K562 (cell line): Measurements from ENCODE around the gene ASIP. TPM values are rescaled to one million over a fixed set of nuclear protein-coding genes. Genes with fewer than 3 reads are reported as not detected.
A peak's percentile ranks its signal among the peaks of the same experiment; 100 is the strongest.

ENCODE experiments used
- ATAC-seq: fragments of 200-7000 bp; cut with Tn5 transposase; 3 replicates; pipeline ENCODE4 v1.9.1; 2020; ENCODE audit warnings: moderate library complexity
- BruUV-seq: library from RNA; stranded (reverse); fragments of 400-500 nt; replicated peaks from 2 replicates; lab custom pipeline; 2021; lab: Mats Ljungman, UMichigan
- CTCF ChIA-PET: fragments of 300-600 bp; formaldehyde crosslinking; extraction: SDS; loops from one replicate; lab custom pipeline; 2021; ENCODE audit warnings: low intra/inter-chr PET ratio; lab: Yijun Ruan, JAX
- POLR2A ChIA-PET: fragments of 300-600, 350-650 bp; sonication (Branson Sonifier 250); formaldehyde crosslinking; extraction: SDS; loops from one replicate; lab custom pipeline; 2021; ENCODE audit warnings: antibody characterized with exemption, inconsistent platforms; lab: Yijun Ruan, JAX
- DNase-seq, 4 experiments: peaks; one replicate each; pipeline versions ENCODE4 v3.0.0 to v3.0.0-alpha.2; 2011 to 2018; ENCODE audit warnings: low spot score in 3 of 4, mixed read lengths in 3 of 4; ENCODE audit errors: extremely low read depth in 1 of 4
- FAIRE-seq: peaks from 2 replicates; lab custom pipeline; 2011; peaks lifted over from hg19 to GRCh38; lab: Jason Lieb, UNC
- H2AFZ ChIP-seq: 2 replicates; pipeline ENCODE4 v1.6.0; 2011; ENCODE audit warnings: low read depth, low read length, control low read depth, inconsistent platforms
- H3K27ac ChIP-seq: fragments of 200-600 bp; 3 replicates; pipeline ENCODE4 v1.8.0; 2011; ENCODE audit warnings: low read depth, mild to moderate bottlenecking, control low read depth, inconsistent platforms, low read length, moderate library complexity, mixed read lengths; ENCODE audit errors: extremely low read depth
- H3K27me3 ChIP-seq, 2 experiments: fragments of 300-600 bp in 1 of 2; 2 replicates in 1 of 2; 3 replicates in 1 of 2; pipeline versions ENCODE4 v1.6.0 to v1.8.0; 2011; ENCODE audit warnings: inconsistent platforms in 2 of 2, low read length in 2 of 2, mild to moderate bottlenecking in 1 of 2, mixed read lengths in 1 of 2, moderate library complexity in 1 of 2; ENCODE audit not compliant: control insufficient read depth in 2 of 2, insufficient read depth in 2 of 2
- H3K36me3 ChIP-seq: fragments of 300-600 bp; 3 replicates; pipeline ENCODE4 v1.8.0; 2011; ENCODE audit warnings: mild to moderate bottlenecking, low read length, inconsistent platforms; ENCODE audit not compliant: control insufficient read depth, insufficient read depth
- H3K4me1 ChIP-seq, 2 experiments: fragments of 200-600 bp in 1 of 2; replicated peaks in 1 of 2; 2 replicates in 1 of 2; 3 replicates in 1 of 2; pipeline versions ENCODE4 v1.5.1 to v1.8.0; 2011; ENCODE audit warnings: inconsistent platforms in 2 of 2, low read length in 2 of 2, mild to moderate bottlenecking in 1 of 2, mixed read lengths in 1 of 2, moderate library complexity in 1 of 2; ENCODE audit not compliant: control insufficient read depth in 2 of 2, insufficient read depth in 2 of 2
- H3K4me2 ChIP-seq: 2 replicates; pipeline ENCODE4 v1.6.1; 2011; ENCODE audit warnings: low read length, control low read depth, inconsistent platforms, mixed read lengths; ENCODE audit not compliant: insufficient read depth
- H3K4me3 ChIP-seq: fragments of 200-600 bp; sonication (generic), shearing (Covaris generic); 2 replicates; pipeline ENCODE4 v1.5.1; 2016; ENCODE audit warnings: control low read depth, inconsistent platforms
- H3K79me2 ChIP-seq: fragments of 200-600 bp; 3 replicates; pipeline ENCODE4 v1.8.0; 2011; ENCODE audit warnings: low read length, inconsistent platforms; ENCODE audit not compliant: control insufficient read depth, insufficient read depth
- H3K9ac ChIP-seq, 2 experiments: 2 replicates each; pipeline versions ENCODE4 v1.6.0 to v1.6.1; 2011; ENCODE audit warnings: low read depth in 2 of 2, low read length in 2 of 2, control low read depth in 1 of 2, inconsistent platforms in 1 of 2, mild to moderate bottlenecking in 1 of 2, mixed read lengths in 1 of 2; ENCODE audit not compliant: insufficient read depth in 1 of 2
- H3K9me1 ChIP-seq: one replicate; pipeline ENCODE4 v1.6.0; 2011; ENCODE audit warnings: inconsistent platforms, mild to moderate bottlenecking, low read length, moderate library complexity; ENCODE audit not compliant: control insufficient read depth, insufficient read depth
- H3K9me3 ChIP-seq: replicated peaks from 2 replicates; pipeline ENCODE4 v1.5.1; 2011; ENCODE audit warnings: low read depth, low read length, inconsistent platforms; ENCODE audit not compliant: control insufficient read depth, insufficient read depth
- H4K20me1 ChIP-seq: replicated peaks from 2 replicates; pipeline ENCODE4 v1.6.1; 2011; ENCODE audit warnings: low read length, inconsistent platforms, mixed read lengths; ENCODE audit not compliant: control insufficient read depth, insufficient read depth
- BCOR ChIP-seq: fragments of 450-650 bp; IDR thresholded peaks from 2 replicates; pipeline ENCODE4 v1.6.1; 2016
- HNRNPH1 ChIP-seq: fragments of 200-400 bp; formaldehyde crosslinking; optimal IDR thresholded peaks from 2 replicates; pipeline ENCODE3; 2017; ENCODE audit warnings: low read depth, mild to moderate bottlenecking, low read length, moderate library complexity
- POLR2G ChIP-seq: fragments of 200-400 bp; formaldehyde crosslinking; IDR thresholded peaks from 2 replicates; pipeline ENCODE4 v1.6.1; 2017; ENCODE audit warnings: low read depth, mild to moderate bottlenecking, antibody characterized with exemption, low read length, moderate library complexity
- RBM25 ChIP-seq: fragments of 200-400 bp; formaldehyde crosslinking; IDR thresholded peaks from 2 replicates; pipeline ENCODE4 v1.6.1; 2018; ENCODE audit warnings: low read length, low read depth, moderate library complexity; ENCODE audit not compliant: severe bottlenecking
- ZFP36 ChIP-seq: fragments of 150-350 bp; IDR thresholded peaks from 2 replicates; pipeline ENCODE4 v1.6.1; 2018; ENCODE audit warnings: low read length, low read depth; ENCODE audit not compliant: partially characterized antibody
- ZNF311 ChIP-seq: fragments of 250-450 bp; sonication (Bioruptor Pico); IDR thresholded peaks from 2 replicates; pipeline ENCODE4 v1.4.0; 2020; ENCODE audit warnings: mild to moderate bottlenecking, moderate library complexity
- WGBS: fragments of 100-300 bp; shearing (Covaris generic); methylation state at CpG from one replicate; pipeline ENCODE4 v1.1.6; 2016; ENCODE audit warnings: low coverage, mixed read lengths; ENCODE audit not compliant: insufficient coverage; ENCODE audit errors: missing lambda C conversion rate; 5-methylcytosine and 5-hydroxymethylcytosine counted together
- in situ Hi-C: fragments of 300-500 bp; cut with MboI; formaldehyde crosslinking; loops from 4 replicates; pipeline ENCODE4 v1.15.0; 2018; ENCODE audit warnings: inconsistent platforms, mixed read lengths
- intact Hi-C: fragments of 100-400 bp; cut with micrococcal nuclease; formaldehyde crosslinking; loops from 2 replicates; pipeline ENCODE4 v1.14.2; 2022
- polyA plus RNA-seq, 8 experiments: library from polyadenylated mRNA; depleted of rRNA in 4 of 8; stranded (reverse) in 5 of 8; unstranded in 3 of 8; fragments of >200 nt; fragmentation: Nextera tagmentation in 2 of 8; fragmentation: Illumina TruSeq in 1 of 8; extraction: Ambion mirVana in 2 of 8; extraction: Trizol in 1 of 8; gene quantifications; 2 replicates each; pipeline versions ENCODE4 v1.2.1 to v1.2.3, GENCODE V29; 2011 to 2014; ENCODE audit warnings: inconsistent platforms in 1 of 8, missing spikeins in 1 of 8
- total RNA-seq, 7 experiments: library from RNA; depleted of rRNA in 6 of 7; stranded (reverse); fragments of >200 nt in 6 of 7; fragmentation: Illumina TruSeq in 2 of 7; extraction: Trizol in 2 of 7; gene quantifications; 2 replicates each; pipeline versions ENCODE4 v1.2.1 to v1.2.3, GENCODE V29; 2011 to 2021; ENCODE audit warnings: low replicate concordance in 1 of 7
- TF ChIP-seq, protein P1 (sequence below): fragments of 250-450 bp; sonication (Bioruptor Pico); IDR thresholded peaks from 2 replicates; pipeline ENCODE4 v1.4.0; 2020; ENCODE audit warnings: mild to moderate bottlenecking, moderate library complexity
- TF ChIP-seq, protein P2 (sequence below): fragments of 450-650 bp; formaldehyde crosslinking; IDR thresholded peaks from 2 replicates; pipeline ENCODE4 v1.4.0; 2020; ENCODE audit warnings: mild to moderate bottlenecking, moderate library complexity

ASIP gene
- total and polyA plus RNA-seq, 9 of the 15 experiments (the other 6 are each of a cell fraction or from before 2014, with no cell fraction given), result not detected

DNA sequence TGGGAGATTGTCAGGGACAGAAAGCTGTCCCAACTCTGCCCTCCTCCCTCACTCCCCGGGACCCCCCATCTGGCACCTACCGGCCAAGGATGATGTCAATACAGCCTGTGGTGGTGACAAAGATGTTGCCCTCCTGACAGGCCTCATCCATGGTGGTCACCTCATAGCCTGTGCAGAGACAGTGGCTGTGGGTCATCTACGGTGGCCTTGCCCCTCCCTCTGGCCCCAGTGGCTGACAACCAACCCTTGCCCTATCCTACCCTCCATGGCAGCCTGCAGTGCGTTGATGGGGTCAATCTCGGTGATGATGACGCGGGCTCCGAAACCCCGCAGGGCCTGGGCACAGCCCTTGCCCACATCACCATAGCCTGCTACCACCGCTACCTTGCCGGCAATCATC is 49.2 kb downstream of the ASIP start:
- TF ChIP-seq POLR2G, result peak; percentile 33; the same call in 1 of the 2 replicates
- TF ChIP-seq, protein P1, sequence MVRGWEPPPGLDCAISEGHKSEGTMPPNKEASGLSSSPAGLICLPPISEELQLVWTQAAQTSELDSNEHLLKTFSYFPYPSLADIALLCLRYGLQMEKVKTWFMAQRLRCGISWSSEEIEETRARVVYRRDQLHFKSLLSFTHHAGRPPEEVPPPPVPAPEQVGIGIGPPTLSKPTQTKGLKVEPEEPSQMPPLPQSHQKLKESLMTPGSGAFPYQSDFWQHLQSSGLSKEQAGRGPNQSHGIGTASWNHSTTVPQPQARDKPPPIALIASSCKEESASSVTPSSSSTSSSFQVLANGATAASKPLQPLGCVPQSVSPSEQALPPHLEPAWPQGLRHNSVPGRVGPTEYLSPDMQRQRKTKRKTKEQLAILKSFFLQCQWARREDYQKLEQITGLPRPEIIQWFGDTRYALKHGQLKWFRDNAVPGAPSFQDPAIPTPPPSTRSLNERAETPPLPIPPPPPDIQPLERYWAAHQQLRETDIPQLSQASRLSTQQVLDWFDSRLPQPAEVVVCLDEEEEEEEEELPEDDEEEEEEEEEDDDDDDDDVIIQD, result no peak
- no peaks in the 10 kb centered on the region for H3K27me3 ChIP-seq
- peaks cover 90% of the 10 kb centered on the region for H3K36me3 ChIP-seq
- in situ Hi-C loops (no loop called here), intact Hi-C loops (no loop called here)
- no peak for DNase-seq
- H3K9me1 ChIP-seq, result peaks cover 6% of the 10 kb centered on the region
- ChIA-PET POLR2A (no interaction called here), CTCF (no interaction called here)
- no peak overlapping the region for H3K4me3 ChIP-seq
- peaks cover 9% of the 10 kb centered on the region for H3K79me2 ChIP-seq
- H3K4me1 ChIP-seq, result peaks cover 0 to 4% of the 10 kb centered on the region in 2 experiments; a peak in 1 of 5 replicates
- BruUV-seq, result no TSS peak
- H3K27ac ChIP-seq, result no peak overlapping the region
- H2AFZ ChIP-seq, result no peak overlapping the region
- H3K4me2 ChIP-seq, result no peak overlapping the region
- no peak for FAIRE-seq
- no peak overlapping the region for H3K9ac ChIP-seq
- peaks cover 2% of the 10 kb centered on the region; the same call in 1 of the 2 replicates for H4K20me1 ChIP-seq
- no peak for ATAC-seq
- 96% methylated on average over 10 of the region's 11 CpGs for WGBS
- no peaks in the 10 kb centered on the region for H3K9me3 ChIP-seq

DNA sequence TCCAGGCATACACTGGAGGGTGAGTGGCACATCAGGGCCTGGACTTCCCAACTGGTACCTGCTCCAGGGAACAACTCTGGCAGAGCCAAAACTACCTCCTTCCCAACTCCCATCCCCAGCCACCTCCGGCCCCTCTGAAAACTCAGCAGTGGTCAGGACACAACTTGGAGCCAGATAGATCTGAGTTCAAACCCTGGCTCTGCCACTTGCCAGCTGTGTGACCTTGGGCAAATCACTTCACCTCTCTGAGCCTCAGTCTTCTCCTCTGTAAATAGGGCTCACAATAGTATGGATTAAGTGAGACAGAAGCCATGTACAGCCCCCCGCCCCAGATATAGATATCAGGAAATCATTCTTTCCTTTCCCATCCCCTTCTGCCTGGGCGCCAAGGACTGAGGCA is 51.3 kb downstream of the ASIP start:
- H3K9ac ChIP-seq, result no peak overlapping the region
- 97% methylated on average over 3 of the region's 3 CpGs for WGBS
- ChIA-PET POLR2A (interaction anchor here (0.7 kb wide), 1 partner anchor 1182 kb away, joined by 4 read pairs; no protein-coding TSS in a partner anchor), CTCF (interaction anchor here (0.6 kb wide), 1 partner anchor 96 kb away, joined by 3 read pairs; no protein-coding TSS in a partner anchor)
- ATAC-seq (no peak), DNase-seq (no peak), FAIRE-seq (no peak)
- no peak overlapping the region for H3K4me2 ChIP-seq
- BruUV-seq, result no TSS peak
- peaks cover 92% of the 10 kb centered on the region for H3K36me3 ChIP-seq
- no peaks in the 10 kb centered on the region for H3K9me3 ChIP-seq
- in situ Hi-C loops (no loop called here), intact Hi-C loops (no loop called here)
- peaks cover 0 to 4% of the 10 kb centered on the region in 2 experiments; a peak in 2 of 5 replicates for H3K4me1 ChIP-seq
- peaks cover 4% of the 10 kb centered on the region; the same call in 1 of the 2 replicates for H4K20me1 ChIP-seq
- H2AFZ ChIP-seq, result no peak overlapping the region
- H3K27ac ChIP-seq, result no peak overlapping the region
- H3K4me3 ChIP-seq, result no peak overlapping the region
- H3K79me2 ChIP-seq, result peaks cover 30% of the 10 kb centered on the region
- peaks cover 6% of the 10 kb centered on the region for H3K9me1 ChIP-seq
- no peaks in the 10 kb centered on the region for H3K27me3 ChIP-seq
- TF ChIP-seq, protein P2, sequence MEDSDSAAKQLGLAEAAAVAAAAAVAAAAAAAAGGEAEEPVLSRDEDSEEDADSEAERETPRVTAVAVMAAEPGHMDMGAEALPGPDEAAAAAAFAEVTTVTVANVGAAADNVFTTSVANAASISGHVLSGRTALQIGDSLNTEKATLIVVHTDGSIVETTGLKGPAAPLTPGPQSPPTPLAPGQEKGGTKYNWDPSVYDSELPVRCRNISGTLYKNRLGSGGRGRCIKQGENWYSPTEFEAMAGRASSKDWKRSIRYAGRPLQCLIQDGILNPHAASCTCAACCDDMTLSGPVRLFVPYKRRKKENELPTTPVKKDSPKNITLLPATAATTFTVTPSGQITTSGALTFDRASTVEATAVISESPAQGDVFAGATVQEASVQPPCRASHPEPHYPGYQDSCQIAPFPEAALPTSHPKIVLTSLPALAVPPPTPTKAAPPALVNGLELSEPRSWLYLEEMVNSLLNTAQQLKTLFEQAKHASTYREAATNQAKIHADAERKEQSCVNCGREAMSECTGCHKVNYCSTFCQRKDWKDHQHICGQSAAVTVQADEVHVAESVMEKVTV (CRISPR knock-in tag), result no peak
- TF ChIP-seq HNRNPH1 (no peak), ZNF311 (CRISPR knock-in tag) (no peak), RBM25 (peak; percentile 45), ZFP36 (peak; percentile 42), BCOR (peak; percentile 42; the same call in 1 of the 2 replicates)
